Neutrophil (primary cell): ENCODE results near the gene ORMDL3.
"Not testable (repeated sequence)": the region's sequence is repeated elsewhere in the genome, so short reads cannot be mapped to it uniquely, and the experiment has no call there.

Experiments used
- H3K27ac ChIP-seq: fragments of 200-600 bp; sonication (generic); 2 replicates; pipeline ENCODE4 v1.5.1; 2016; ENCODE audit warnings: mild to moderate bottlenecking, moderate library complexity
- H3K27me3 ChIP-seq: fragments of 200-600 bp; sonication (generic); 2 replicates; pipeline ENCODE4 v1.6.0; 2016; ENCODE audit warnings: mild to moderate bottlenecking
- H3K36me3 ChIP-seq: fragments of 200-600 bp; sonication (generic); 2 replicates; pipeline ENCODE4 v1.5.1; 2017
- H3K4me1 ChIP-seq, 2 experiments: fragments of 200-600 bp in 1 of 2; sonication (generic) in 1 of 2; 1 replicate in 1 of 2; 2 replicates in 1 of 2; pipeline versions ENCODE4 v1.5.1 to v1.6.1; 2013 to 2016; ENCODE audit warnings: low read depth in 1 of 2, low read length in 1 of 2, mild to moderate bottlenecking in 1 of 2, moderate library complexity in 1 of 2; ENCODE audit not compliant: control insufficient read depth in 1 of 2, insufficient read depth in 1 of 2
- H3K4me3 ChIP-seq, 2 experiments: fragments of 200-600 bp in 1 of 2; sonication (generic) in 1 of 2; 1 replicate in 1 of 2; 2 replicates in 1 of 2; pipeline ENCODE4 v1.5.1; 2013 to 2016; ENCODE audit warnings: low read depth in 1 of 2, low read length in 1 of 2, mild to moderate bottlenecking in 1 of 2, moderate library complexity in 1 of 2
- H3K9me3 ChIP-seq: fragments of 200-600 bp; sonication (generic); 2 replicates; pipeline ENCODE4 v1.5.1; 2016
- CTCF ChIP-seq: fragments of 200-600 bp; sonication (generic); IDR thresholded peaks from 2 replicates; pipeline ENCODE4 v1.5.1; 2016; ENCODE audit warnings: antibody characterized with exemption

Gene ORMDL3

GRCh38 chr17:39903158-39903884 lies 24.1 kb downstream of the ORMDL3 start:
- H3K36me3 ChIP-seq, result peaks cover 3% of the 10 kb centered on the region
- no peak for TF ChIP-seq CTCF
- H3K9me3 ChIP-seq, result no peaks in the 10 kb centered on the region
- H3K4me3 ChIP-seq, result no peak overlapping the region
- no peaks in the 10 kb centered on the region for H3K4me1 ChIP-seq
- no peak overlapping the region for H3K27ac ChIP-seq
- no peaks in the 10 kb centered on the region for H3K27me3 ChIP-seq

- not testable (repeated sequence) for H3K36me3 ChIP-seq, H3K27me3 ChIP-seq, H3K27ac ChIP-seq, H3K4me1 ChIP-seq, H3K9me3 ChIP-seq, H3K4me3 ChIP-seq
Observed at GRCh38 chr17:39902027-39902426, 25.4 kb downstream of the ORMDL3 start.

GRCh38 chr17:39899215-39899614 lies 28.2 kb downstream of the ORMDL3 start:
- no peak for TF ChIP-seq CTCF
- no peaks in the 10 kb centered on the region for H3K9me3 ChIP-seq
- H3K27ac ChIP-seq, result no peak overlapping the region
- H3K4me1 ChIP-seq, result peaks cover 11 to 14% of the 10 kb centered on the region in 2 experiments
- peaks cover 3% of the 10 kb centered on the region for H3K36me3 ChIP-seq
- H3K27me3 ChIP-seq, result no peaks in the 10 kb centered on the region
- H3K4me3 ChIP-seq, result no peak overlapping the region

DNA sequence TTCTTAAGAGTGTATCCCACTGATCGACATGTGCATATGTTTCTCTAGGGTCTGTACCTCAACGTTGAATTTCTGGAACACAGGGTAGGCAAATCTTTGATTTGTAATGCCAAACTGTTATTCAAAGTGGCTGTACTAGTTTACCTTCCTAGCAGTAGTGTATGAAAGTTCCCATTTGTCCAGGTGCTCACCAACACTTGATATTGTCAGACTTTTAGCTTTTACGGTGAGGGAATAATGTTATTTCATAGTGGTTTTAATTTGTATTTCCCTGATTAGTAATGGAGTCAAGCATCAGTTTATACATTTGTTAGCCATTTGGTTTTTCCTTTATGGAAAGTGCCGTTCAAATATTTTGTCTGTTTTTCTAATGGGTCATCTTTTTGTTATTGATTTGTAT lies 29.3 kb downstream of the ORMDL3 start:
- Histone ChIP-seq H3K4me3 (no peak overlapping the region), H3K9me3 (no peaks in the 10 kb centered on the region), H3K36me3 (peaks cover 3% of the 10 kb centered on the region)

GRCh38 chr17:39894681-39895376 lies 32.6 kb downstream of the ORMDL3 start:
- Histone ChIP-seq H3K9me3 (no peaks in the 10 kb centered on the region), H3K36me3 (no peaks in the 10 kb centered on the region)
- no peak for TF ChIP-seq CTCF

More for the DNA sequence above, 29.3 kb downstream of the ORMDL3 start:
- TF ChIP-seq CTCF, result no peak
- H3K27me3 ChIP-seq, result no peaks in the 10 kb centered on the region
- H3K27ac ChIP-seq, result no peak overlapping the region
- peaks cover 18% of the 10 kb centered on the region in 2 experiments for H3K4me1 ChIP-seq

GRCh38 chr17:39889200-39889599 lies 38.2 kb downstream of the ORMDL3 start:
- TF ChIP-seq CTCF, result no peak
- Histone ChIP-seq H3K36me3 (no peaks in the 10 kb centered on the region), H3K4me3 (no peak overlapping the region), H3K27ac (no peak overlapping the region), H3K4me1 (peaks cover 4 to 6% of the 10 kb centered on the region in 2 experiments), H3K27me3 (peaks cover 79% of the 10 kb centered on the region), H3K9me3 (no peaks in the 10 kb centered on the region)

More at GRCh38 chr17:39894681-39895376, 32.6 kb downstream of the ORMDL3 start:
- peaks cover 18% of the 10 kb centered on the region in 2 experiments for H3K4me1 ChIP-seq
- H3K4me3 ChIP-seq, result no peak overlapping the region
- H3K27ac ChIP-seq, result peak overlapping the region; percentile 45
- H3K27me3 ChIP-seq, result peaks cover 32% of the 10 kb centered on the region
